PFSK-1 (cell line): ENCODE measurements around the gene GARIN5A.

Experiments
- FOXP2 ChIP-seq: optimal IDR thresholded peaks from 2 replicates; pipeline ENCODE3; 2011; ENCODE audit warnings: borderline replicate concordance, control low read depth, inconsistent platforms; ENCODE audit not compliant: insufficient read depth; ENCODE audit errors: extremely low read length, extremely low read depth
- POLR2AphosphoS5 ChIP-seq: IDR thresholded peaks from 2 replicates; pipeline ENCODE4 v1.6.1; 2012; ENCODE audit warnings: low read depth, mild to moderate bottlenecking, control low read depth, low read length, moderate library complexity
- SIN3A ChIP-seq: IDR thresholded peaks from 2 replicates; pipeline ENCODE4 v1.6.1; 2012; ENCODE audit warnings: mild to moderate bottlenecking, low read length, moderate library complexity, borderline replicate concordance; ENCODE audit not compliant: insufficient read depth
- TAF1 ChIP-seq: IDR thresholded peaks from 2 replicates; pipeline ENCODE4 v1.6.1; 2012; ENCODE audit warnings: low read length, control low read depth, borderline replicate concordance; ENCODE audit not compliant: insufficient read depth
- TF ChIP-seq, protein P1 (sequence below), 2 experiments: IDR thresholded peaks; 2 replicates each; pipeline versions ENCODE4 v1.6.1 to v1.8.0; 2011 to 2012; ENCODE audit warnings: low read depth in 2 of 2, low read length in 2 of 2, control low read depth in 1 of 2, inconsistent platforms in 1 of 2, mild to moderate bottlenecking in 1 of 2, moderate library complexity in 1 of 2; ENCODE audit not compliant: insufficient read depth in 1 of 2

The GARIN5A gene

GRCh38 chr19:50423279-50424113 lies 53.2 kb downstream of the GARIN5A start:
- TF ChIP-seq POLR2AphosphoS5 (no peak), SIN3A (no peak), TAF1 (no peak), FOXP2 (no peak)
- TF ChIP-seq, protein P1, sequence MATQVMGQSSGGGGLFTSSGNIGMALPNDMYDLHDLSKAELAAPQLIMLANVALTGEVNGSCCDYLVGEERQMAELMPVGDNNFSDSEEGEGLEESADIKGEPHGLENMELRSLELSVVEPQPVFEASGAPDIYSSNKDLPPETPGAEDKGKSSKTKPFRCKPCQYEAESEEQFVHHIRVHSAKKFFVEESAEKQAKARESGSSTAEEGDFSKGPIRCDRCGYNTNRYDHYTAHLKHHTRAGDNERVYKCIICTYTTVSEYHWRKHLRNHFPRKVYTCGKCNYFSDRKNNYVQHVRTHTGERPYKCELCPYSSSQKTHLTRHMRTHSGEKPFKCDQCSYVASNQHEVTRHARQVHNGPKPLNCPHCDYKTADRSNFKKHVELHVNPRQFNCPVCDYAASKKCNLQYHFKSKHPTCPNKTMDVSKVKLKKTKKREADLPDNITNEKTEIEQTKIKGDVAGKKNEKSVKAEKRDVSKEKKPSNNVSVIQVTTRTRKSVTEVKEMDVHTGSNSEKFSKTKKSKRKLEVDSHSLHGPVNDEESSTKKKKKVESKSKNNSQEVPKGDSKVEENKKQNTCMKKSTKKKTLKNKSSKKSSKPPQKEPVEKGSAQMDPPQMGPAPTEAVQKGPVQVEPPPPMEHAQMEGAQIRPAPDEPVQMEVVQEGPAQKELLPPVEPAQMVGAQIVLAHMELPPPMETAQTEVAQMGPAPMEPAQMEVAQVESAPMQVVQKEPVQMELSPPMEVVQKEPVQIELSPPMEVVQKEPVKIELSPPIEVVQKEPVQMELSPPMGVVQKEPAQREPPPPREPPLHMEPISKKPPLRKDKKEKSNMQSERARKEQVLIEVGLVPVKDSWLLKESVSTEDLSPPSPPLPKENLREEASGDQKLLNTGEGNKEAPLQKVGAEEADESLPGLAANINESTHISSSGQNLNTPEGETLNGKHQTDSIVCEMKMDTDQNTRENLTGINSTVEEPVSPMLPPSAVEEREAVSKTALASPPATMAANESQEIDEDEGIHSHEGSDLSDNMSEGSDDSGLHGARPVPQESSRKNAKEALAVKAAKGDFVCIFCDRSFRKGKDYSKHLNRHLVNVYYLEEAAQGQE (IDR thresholded peaks at IDR 0.05; ENCODE audit: insufficient read depth in 1 of 2, low read depth in 2 of 2, low read length in 2 of 2) = no peak

- TF ChIP-seq FOXP2 = no peak
Observed at GRCh38 chr19:50422397-50423278, 54.0 kb downstream of the GARIN5A start.

- TF ChIP-seq SIN3A = no peak
- TF ChIP-seq, protein P1 (IDR thresholded peaks at IDR 0.05; ENCODE audit: insufficient read depth in 1 of 2, low read depth in 2 of 2, low read length in 2 of 2) = no peak
- TF ChIP-seq FOXP2 = no peak
- TF ChIP-seq POLR2AphosphoS5 = no peak
- TF ChIP-seq TAF1 = no peak
Observed at GRCh38 chr19:50420808-50421207, 55.8 kb downstream of the GARIN5A start.

DNA sequence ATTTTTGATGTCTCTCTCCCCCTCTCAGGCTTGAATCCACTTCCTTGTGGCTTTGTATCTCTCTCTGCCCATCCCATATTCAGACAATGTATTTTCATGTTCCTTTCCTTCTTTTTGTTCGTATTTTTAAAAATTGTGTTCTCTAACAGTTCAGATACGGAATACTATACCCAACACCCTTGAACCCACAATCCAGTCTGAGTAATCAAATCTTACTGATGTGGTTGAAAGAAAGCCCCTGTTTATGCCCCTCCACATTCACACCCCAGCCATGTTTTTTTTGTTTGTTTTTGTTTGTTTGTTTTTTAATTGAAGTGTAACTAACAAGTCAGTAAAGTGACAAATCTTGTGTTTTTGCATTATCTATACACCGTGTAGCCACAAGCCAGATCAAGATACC lies 56.5 kb downstream of the GARIN5A start:
- no peak for TF ChIP-seq POLR2AphosphoS5

GRCh38 chr19:50419580-50420035 lies 57.0 kb downstream of the GARIN5A start:
- no peak for TF ChIP-seq SIN3A
- TF ChIP-seq, protein P1 (IDR thresholded peaks at IDR 0.05; ENCODE audit: insufficient read depth in 1 of 2, low read depth in 2 of 2, low read length in 2 of 2) = no peak
- no peak for TF ChIP-seq FOXP2
- no peak for TF ChIP-seq POLR2AphosphoS5
- TF ChIP-seq TAF1 = no peak

DNA sequence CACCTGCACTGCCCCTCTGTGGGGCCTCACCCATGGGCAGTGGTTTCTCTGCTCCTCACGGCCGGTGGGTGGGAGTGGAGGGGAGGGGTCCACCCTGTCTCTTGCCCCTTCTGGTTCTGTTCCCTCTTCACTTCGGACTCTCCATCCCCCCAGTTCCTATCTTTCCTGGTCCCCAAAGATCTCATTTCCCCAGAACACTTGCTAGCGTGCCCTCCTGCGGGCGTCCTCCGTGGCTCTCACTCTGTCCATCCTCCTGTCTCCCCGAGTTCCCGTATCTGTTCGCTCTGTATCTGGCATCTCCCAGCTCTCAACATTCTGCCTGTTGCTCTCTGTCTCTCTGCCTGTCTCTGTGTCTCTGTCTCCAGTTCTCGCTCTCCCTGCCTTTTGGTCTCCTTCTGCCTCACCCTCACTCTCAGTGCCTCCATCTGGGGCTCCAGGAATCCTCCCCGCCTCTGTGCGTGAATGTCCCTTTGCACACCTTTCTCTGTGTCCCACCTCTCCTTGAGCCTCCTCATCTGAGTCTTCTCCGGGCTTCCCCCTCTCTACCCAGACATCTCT lies 57.5 kb downstream of the GARIN5A start:
- TF ChIP-seq POLR2AphosphoS5 (no peak), FOXP2 (no peak), TAF1 (no peak), SIN3A (no peak)
- TF ChIP-seq, protein P1 (IDR thresholded peaks at IDR 0.05; ENCODE audit: insufficient read depth in 1 of 2, low read depth in 2 of 2, low read length in 2 of 2) = no peak
